MM.1S (cell line): ENCODE measurements around the gene DOCK11.

Experiments used
- CTCF ChIP-seq: fragments of 300-600 bp; sonication (generic); IDR thresholded peaks from 2 replicates; pipeline ENCODE4 v1.5.1; 2016; ENCODE audit warnings: antibody characterized with exemption, low read length, mixed read lengths
- EZH2 ChIP-seq: fragments of 300-600 bp; sonication (generic); optimal IDR thresholded peaks from 2 replicates; pipeline ENCODE3; 2017; ENCODE audit warnings: low read depth, mild to moderate bottlenecking, antibody characterized with exemption, low read length, mixed read lengths

DNA sequence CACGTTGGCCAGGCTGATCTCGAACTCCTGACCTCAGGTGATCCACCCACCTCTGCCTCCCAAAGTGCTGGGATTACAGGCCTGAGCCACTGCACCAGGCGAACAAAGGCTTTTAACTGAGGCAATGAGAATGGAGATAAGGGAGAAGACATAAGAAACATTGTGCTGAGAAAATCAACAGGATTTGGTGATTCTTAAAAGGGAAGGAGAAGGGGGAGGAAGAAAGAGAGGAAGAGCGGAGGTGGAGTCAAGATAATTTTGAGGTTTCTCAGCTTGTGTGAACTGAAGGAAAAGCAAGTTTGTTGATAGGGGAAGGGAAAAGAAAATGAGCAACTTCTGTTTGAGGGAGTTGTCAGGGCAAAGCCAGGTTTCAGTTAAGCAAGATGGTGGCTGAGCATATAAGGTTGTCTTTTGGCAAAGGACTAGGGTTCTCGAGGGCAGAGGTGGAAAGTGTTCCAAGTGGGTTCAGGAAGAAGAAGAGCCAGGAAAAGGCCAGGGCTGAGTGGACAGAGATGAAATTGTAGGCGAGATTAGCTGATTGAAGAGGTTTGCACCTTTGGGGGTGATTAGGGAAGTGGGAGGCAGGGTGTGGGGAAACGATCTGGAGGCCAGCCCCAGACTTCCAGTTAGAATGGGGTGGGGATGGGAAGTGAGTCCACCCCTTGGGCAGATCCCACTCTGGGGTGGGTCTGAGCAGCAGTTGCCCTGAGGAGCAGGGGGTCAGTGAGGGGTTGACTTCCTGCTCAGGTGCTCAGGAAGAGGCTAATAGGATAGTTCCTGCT, 7.8 kb downstream of the DOCK11 start:
- no peak for TF ChIP-seq EZH2
- TF ChIP-seq CTCF: no peak
